Amygdala (tissue), 56 donors: ENCODE measurements around the gene MYB.
"Not testable (repeated sequence)": the region's sequence is repeated elsewhere in the genome, so short reads cannot be mapped to it uniquely, and the experiment has no call there.

Source experiments
- DNase-seq, 56 donors: peaks; one replicate each; lab custom pipeline; 2025; lab: John Stamatoyannopoulos, UW

MYB gene

GRCh38 chr6:135180542-135181332 is at the start of gene MYB:
TSS of gene MYB (plus strand) at chr6:135181308. CDS start at chr6:135181514, 206 bp downstream.
- peak in 18 of 56 donors; percentile 17 to 54 (median 30) for DNase-seq

GRCh38 chr6:135132776-135133175 is 48.3 kb upstream of the MYB start:
- DNase-seq, result no peak

DNA sequence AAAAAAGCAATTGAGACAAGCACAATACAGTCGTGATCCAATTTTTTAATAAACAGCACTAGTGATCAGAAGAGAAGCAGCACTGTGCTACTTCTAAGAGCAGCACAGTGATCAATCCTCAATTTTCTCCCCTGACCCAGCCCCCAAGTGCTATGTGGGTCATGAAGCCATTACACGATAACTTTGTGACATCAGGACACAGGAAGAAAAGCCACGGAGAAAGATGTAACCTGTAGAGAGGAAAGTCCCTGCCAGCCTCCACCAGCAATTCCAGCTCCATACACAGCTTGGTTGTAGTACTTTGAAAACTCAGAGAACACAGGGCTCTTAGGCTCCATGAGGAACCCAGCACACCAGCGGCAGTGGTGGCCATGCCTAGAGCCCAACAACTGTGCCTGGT is 45.3 kb upstream of the MYB start:
- no peak for DNase-seq

DNA sequence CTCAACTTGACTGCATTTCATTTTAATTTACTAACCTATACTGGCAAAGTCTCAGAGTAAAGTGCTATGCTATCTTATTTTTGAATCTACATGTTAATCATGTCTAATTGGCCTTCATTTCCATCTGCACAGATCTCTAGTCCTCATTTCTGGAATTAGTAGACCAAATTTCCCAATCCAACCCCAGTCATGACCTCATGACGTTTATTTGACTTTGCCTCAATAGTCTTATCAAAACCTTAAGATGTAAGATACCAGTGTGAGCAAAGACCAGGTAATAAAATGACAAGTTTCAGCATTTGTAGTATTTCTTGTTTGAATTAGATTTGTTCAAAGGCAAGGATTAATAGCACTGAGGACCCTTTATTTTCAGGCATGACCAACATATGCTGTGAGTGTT is 43.3 kb upstream of the MYB start:
- no peak for DNase-seq

DNA sequence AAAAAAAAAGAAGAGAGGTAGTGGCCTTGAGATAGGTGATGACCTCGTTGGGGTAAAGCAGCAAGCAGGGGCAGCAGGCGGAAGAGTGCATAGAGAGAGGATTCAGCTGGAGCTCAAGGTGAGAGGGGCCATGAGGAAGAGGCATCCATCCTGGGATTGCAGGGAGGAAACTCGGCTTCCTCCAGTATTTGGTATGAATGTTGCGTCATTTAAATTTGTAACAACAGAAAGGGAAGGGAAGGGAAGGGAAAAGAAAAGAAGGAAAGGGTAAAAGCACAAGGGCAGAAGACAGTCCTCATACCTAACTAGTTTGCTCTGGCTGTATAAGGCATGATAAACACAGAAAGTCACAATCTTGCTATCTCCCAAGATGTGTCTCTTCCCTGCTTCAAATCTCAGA is 39.9 kb upstream of the MYB start:
- no peak for DNase-seq

DNA sequence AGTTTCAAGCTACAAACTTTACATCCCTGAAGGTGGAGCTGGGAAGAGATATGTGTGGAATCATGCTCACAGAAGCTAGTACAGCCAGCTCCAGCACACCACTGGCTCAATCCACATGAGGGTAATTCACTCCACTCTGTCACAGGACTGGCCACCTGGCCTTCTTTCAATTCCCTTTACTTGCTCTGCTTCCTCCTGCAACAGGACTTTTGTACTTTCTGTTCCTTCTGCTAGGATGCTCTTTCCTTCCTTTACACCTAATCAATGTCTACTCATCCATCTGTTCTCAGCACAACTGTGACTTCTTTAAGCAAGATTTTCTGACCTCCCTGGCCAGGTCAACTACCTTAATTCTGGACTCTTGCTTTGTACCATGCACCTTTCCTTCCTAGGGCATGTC is 39.4 kb upstream of the MYB start:
- no peak for DNase-seq

GRCh38 chr6:135142232-135142631 is 38.9 kb upstream of the MYB start:
- not testable (repeated sequence) for DNase-seq

- no peak for DNase-seq
These were observed 36.4 kb upstream of the MYB start for GRCh38 chr6:135144673-135145062.

GRCh38 chr6:135145063-135145800 is 35.9 kb upstream of the MYB start:
- DNase-seq, result no peak

DNA sequence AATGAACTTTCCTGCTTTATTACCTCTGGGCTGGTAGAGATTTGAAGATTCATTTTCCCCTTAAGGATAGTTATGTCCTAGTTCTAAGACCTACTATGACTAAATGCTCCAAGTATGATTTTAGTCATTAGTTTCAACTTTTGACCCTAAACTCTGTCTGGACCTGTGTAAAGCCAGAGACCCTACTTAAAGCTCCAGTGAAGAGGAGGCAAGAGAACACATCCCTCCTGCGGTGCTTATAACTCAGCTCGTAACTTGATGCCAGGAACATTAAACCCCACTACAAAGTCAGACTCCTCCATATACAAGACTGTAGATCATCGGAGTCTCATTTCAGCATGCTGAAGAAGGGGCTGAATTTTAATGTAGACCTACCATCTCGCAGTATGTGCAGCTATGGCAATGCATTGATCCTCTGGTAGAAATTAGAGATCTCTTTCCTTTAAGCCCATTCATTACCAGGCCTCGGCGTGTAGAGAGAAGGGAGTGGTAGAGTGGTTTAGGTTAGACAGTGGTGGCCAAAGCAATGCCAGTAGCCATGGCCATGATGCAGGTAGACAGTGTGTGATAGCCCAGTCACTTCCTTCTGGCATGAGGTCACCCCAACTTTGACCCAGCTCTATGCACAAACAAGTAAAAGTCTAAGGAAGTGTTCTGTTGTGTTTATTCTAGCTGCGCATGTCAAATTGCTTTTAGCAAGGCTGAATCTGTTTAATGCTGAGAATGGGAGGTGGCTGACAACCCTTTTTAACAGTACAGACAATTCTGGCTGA is 34.8 kb upstream of the MYB start:
- DNase-seq, result no peak

- DNase-seq, result no peak
These were observed 33.2 kb upstream of the MYB start for GRCh38 chr6:135147637-135148592.

DNA sequence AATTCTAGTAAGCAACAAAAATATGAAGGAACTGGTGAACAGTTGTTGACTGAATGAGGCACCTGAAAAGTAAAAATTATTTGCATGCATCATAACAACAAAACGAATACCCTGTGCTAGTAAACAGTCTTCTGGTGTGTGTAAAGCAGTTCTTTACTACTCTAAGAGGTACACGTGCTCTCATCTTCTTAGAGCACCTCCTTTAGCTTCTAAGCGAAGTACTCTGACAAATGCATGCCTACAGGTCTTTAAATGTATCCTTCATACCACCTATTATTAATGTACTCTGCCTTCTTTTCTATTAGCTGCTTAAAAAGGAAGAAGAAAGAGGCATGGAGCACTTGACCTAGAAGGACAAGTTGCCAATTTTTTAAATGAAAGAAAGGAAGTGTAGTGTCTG is 32.2 kb upstream of the MYB start:
- DNase-seq, result no peak

DNA sequence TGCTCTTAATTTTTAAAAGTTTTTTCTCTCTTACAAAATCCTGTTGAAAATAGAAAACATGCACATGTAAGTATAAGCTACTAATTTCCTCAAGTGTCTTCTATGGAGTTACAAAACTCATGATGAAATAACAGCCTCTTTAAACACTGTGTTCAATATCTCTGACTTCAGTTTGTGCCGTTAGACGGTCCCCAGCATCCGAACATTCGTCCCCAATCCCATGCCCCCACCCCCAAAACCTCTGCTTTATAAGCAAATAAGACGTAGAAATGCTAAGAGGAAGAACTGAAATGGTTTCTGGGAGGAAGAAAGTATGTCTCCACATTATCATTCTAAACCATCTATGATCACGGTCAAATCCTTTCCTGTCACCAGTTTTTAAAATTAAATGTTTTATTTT is 31.7 kb upstream of the MYB start:
- no peak for DNase-seq

DNA sequence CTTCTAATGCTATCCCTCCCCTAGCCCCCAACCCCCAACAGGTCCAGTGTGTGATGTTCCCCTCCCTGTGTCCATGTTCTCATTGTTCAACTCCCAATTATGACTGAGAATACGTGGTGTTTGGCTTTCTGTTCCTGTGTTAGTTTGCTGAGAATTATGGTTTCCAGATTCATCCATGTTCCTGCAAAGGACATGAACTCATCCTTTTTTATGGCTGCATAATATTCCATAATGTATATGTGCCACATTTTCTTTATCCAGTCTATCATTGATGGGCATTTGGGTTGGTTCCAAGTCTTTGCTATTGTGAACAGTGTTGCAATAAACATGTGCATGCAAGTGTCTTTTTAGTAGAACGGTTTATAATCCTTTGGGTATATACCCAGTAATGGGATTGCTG is 30.6 kb upstream of the MYB start:
- not testable (repeated sequence) for DNase-seq

DNA sequence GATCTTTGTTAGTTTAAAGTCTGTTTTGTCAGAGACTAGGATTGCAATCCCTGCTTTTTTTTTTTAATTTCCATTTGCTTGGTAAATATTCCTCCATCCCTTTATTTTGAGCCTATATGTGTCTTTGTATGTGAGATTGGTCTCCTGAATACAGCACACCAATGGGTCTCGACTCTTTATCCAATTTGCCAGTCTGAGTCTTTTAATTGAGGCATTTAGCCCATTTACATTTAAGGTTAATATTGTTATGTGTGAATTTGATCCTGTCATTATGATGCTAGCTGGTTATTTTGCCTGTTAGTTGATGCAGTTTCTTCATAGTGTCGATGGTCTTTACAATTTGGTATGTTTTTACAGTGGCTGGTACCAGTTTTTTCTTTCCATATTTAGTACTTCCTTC is 27.0 kb upstream of the MYB start:
- not testable (repeated sequence) for DNase-seq

DNA sequence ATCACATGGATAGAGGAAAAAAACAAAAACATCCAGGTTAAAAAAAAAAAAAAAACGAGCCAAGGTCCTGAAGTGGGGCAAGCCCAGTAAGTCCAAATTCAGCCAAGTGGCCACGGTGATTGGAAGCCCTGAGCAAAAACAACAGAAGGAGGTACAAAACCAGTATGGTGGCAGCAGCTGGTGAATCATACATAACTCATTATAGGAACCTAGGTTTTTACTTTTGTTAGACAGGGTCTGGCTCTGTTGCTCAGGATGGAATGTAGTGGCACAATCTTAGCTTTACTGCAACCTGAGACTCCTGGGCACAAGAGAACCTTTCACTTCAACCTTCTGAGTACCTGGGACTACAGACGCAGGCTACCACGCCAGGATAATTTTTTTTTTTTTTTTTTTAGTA is 22.7 kb upstream of the MYB start:
- DNase-seq, result no peak

- no peak for DNase-seq
These were observed 21.6 kb upstream of the MYB start for GRCh38 chr6:135159531-135159930.

DNA sequence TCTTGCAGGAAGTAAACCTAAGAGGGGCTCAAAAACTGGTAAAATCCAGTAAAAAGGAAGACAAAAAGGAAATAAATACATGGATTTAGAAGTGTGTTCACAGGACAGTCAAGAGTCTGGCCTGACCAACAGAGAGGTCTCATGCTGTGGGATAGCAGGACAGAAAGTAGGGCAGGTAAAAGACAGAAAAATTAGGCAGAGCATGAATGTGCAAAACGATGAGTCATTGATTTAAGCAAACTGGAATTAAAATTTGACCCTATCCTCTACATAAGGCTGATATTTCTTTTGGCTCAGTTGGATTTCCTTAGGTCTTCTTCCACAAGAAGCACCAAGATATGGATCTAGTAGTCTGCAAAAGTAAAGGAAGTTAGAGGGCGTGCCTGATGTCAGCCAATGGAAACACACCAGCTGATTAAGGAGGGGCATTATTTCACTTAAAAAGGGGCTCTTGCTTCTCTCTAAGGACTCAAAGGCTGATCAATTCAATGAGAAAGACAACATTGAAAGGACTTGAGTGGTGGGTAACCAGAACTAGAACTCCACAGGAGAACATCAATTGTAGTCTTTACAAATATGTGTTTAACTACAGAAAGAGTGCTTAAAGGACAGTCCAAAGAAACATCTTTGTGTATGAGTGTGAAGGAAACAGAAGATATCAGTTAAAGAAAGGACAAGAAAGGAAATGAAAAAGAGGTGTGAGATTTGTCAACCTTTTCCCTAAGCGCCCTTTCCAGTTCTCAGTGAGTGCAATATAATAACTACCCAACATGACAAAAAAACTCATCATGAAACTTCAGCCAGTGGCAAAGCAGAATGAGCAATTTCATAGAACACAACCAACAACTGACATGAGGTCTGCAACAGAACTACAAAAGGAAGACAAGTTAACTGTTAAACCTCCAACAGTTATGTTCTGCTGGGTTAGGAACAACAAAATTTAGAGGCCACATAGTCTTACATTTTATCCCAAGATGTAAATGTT is 19.4 kb upstream of the MYB start:
- DNase-seq, result no peak
